Measurements from ENCODE around the gene CACNA1S. TPM values are rescaled to one million over a fixed set of nuclear protein-coding genes. Genes with fewer than 3 reads are reported as not detected.

CACNA1S gene
- total RNA-seq, 1 donor from 2014 or later, result not detected

GRCh38 chr1:201014816-201015200 is 97.4 kb downstream of the CACNA1S start:
- H3K4me3 ChIP-seq, result no peak overlapping the region
- no peak for TF ChIP-seq CTCF (IDR thresholded peaks at IDR 0.05)
- peaks cover 0 to 7% of the 10 kb centered on the region in 2 donors for H3K4me1 ChIP-seq
- DNase-seq (ENCODE audit: low spot score in 2 of 2), result no peak
- no peak overlapping the region for H3K27ac ChIP-seq
- H3K36me3 ChIP-seq, result no peaks in the 10 kb centered on the region
- intact Hi-C loops (cut with DNase I), result no loop called here
- no peaks in the 10 kb centered on the region for H3K9me3 ChIP-seq
- no peaks in the 10 kb centered on the region for H3K27me3 ChIP-seq

DNA sequence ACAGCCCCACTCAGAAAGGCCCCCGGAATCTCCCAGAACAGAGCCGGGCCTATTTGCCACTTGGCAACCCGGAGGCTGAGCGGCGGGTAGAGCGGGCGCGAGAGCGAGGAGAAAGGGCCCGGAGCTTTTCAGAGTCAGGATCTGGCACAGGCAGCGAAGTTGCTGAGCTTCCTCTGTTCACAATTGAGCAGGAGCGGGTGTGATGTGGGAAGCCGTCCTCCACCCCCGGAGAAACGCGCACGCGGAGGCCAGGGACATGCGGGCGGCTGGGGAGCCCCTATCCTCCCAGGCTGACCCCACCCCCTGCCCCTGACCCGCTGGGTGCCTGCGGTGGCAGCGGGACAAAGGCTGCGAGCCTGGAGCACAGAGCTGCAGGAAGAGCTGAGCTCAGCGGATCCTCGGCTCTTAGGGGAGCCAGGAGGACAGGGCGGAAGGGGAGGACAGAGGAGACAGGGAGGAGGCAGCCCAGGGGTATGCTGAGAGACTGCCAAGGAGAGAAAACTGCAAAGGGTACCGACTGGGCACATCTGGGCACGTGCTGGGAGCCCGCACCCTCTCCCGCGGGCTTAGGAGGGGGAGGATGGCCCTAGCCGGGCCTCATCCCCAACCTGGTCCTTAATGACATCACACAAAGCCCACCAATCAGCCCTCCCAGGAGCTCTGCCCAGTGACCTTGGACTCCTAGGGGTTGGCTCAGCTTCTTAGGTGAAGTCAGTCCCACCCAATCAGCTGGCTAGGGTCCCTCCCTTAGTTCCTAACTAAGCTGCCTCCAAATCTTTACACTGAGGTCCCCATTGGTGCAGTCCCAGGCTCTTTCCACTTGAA is 98.0 kb downstream of the CACNA1S start:
- Histone ChIP-seq H3K4me1 (peaks cover 0 to 7% of the 10 kb centered on the region in 2 donors), H3K4me3 (no peak overlapping the region), H3K27ac (no peak overlapping the region), H3K27me3 (no peaks in the 10 kb centered on the region), H3K36me3 (no peaks in the 10 kb centered on the region), H3K9me3 (no peaks in the 10 kb centered on the region)
- intact Hi-C loops (cut with DNase I), result no loop called here
- no peak for TF ChIP-seq CTCF (IDR thresholded peaks at IDR 0.05)
- no peak for DNase-seq (ENCODE audit: low spot score in 2 of 2)

GRCh38 chr1:201013031-201013485 is 99.2 kb downstream of the CACNA1S start:
- no peak for TF ChIP-seq CTCF (IDR thresholded peaks at IDR 0.05)
- Histone ChIP-seq H3K4me3 (no peak overlapping the region), H3K27me3 (no peaks in the 10 kb centered on the region), H3K4me1 (peaks cover 0 to 7% of the 10 kb centered on the region in 2 donors), H3K9me3 (no peaks in the 10 kb centered on the region), H3K27ac (no peak overlapping the region), H3K36me3 (no peaks in the 10 kb centered on the region)
- intact Hi-C loops (cut with DNase I), result no loop called here
- DNase-seq (ENCODE audit: low spot score in 2 of 2), result no peak

- H3K27me3 ChIP-seq, result no peaks in the 10 kb centered on the region
- no peaks in the 10 kb centered on the region for H3K36me3 ChIP-seq
- no peak overlapping the region for H3K4me3 ChIP-seq
- DNase-seq (ENCODE audit: low spot score in 2 of 2), result no peak
- no peak overlapping the region for H3K27ac ChIP-seq
- peaks cover 0 to 7% of the 10 kb centered on the region in 2 donors for H3K4me1 ChIP-seq
- intact Hi-C loops (cut with DNase I), result no loop called here
- H3K9me3 ChIP-seq, result no peaks in the 10 kb centered on the region
- TF ChIP-seq CTCF (IDR thresholded peaks at IDR 0.05), result no peak
These were observed 100.6 kb downstream of the CACNA1S start for GRCh38 chr1:201011616-201012015.

DNA sequence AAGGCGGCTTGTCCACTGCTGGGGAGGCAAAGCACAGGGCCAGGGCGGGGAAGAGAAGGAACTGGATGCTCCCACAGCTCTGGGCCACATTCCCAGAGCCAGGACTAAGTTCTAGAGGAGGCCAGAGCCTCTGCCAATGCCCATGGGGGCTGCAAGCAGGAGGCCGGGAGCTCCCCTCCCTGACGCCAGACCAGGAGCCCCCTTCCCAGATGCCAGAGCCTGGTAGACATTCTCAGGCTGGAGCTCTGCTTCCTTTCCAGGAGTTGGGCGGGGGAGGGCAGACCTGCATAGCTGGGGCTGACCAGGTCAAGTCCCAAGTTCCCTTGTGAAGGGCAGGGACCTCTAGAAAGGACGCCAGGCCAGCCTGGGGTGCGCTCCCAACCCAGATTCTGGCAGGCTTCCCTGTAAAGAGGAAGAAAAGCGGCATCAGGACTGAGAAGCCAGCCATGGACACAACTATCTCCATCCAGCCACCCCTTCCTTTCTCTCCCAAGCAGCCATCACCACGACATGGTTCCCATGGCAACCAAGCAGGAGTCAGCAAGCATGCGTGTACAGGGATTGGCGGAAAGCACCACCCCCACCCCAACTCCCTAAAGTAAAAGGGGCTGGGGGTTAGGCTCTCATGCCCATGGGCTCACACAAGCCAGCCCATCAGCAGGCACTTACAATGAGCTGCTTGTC is 102.1 kb downstream of the CACNA1S start:
- Histone ChIP-seq H3K4me3 (no peak overlapping the region), H3K36me3 (no peaks in the 10 kb centered on the region), H3K27me3 (no peaks in the 10 kb centered on the region), H3K27ac (no peak overlapping the region), H3K9me3 (no peaks in the 10 kb centered on the region), H3K4me1 (peaks cover 0 to 3% of the 10 kb centered on the region in 2 donors)
- intact Hi-C loops (cut with DNase I), result no loop called here
- no peak for DNase-seq (ENCODE audit: low spot score in 2 of 2)
- no peak for TF ChIP-seq CTCF (IDR thresholded peaks at IDR 0.05)

Measured in ascending aorta (tissue), 2 donors.